Prostate gland (tissue), 2 donors: Measurements from ENCODE around the gene CNTF. TPM values are rescaled to one million over a fixed set of nuclear protein-coding genes. Genes with fewer than 3 reads are reported as not detected.

Experiments
- DNase-seq: peaks from one replicate; pipeline ENCODE4 v3.0.0-alpha.2; 2019; ENCODE audit warnings: low spot score
- H3K27ac ChIP-seq, 2 donors: fragments of 200-600 bp; sonication (generic); 2 replicates each; pipeline ENCODE4 v1.5.1; 2017 to 2019
- H3K27me3 ChIP-seq: fragments of 200-600 bp; sonication (generic); replicated peaks from 2 replicates; pipeline ENCODE4 v1.5.1; 2019; ENCODE audit not compliant: insufficient read depth
- H3K36me3 ChIP-seq, 2 donors: fragments of 200-600 bp; sonication (generic); 1 replicate in 1 of 2; 2 replicates in 1 of 2; pipeline versions ENCODE4 v1.5.1 to v1.8.1; 2017 to 2019
- H3K4me1 ChIP-seq: fragments of 200-600 bp; sonication (generic); replicated peaks from 2 replicates; pipeline ENCODE4 v1.5.1; 2019
- H3K4me3 ChIP-seq, 2 donors: fragments of 200-600 bp; sonication (generic); 2 replicates each; pipeline ENCODE4 v1.5.1; 2017 to 2019
- H3K9me3 ChIP-seq: fragments of 200-600 bp; sonication (generic); 2 replicates; pipeline ENCODE4 v1.5.1; 2017
- CTCF ChIP-seq, 4 experiments: fragments of 200-600 bp in 2 of 4; fragments of 450-650 bp in 2 of 4; sonication (generic) in 2 of 4; IDR thresholded peaks; 1 replicate in 3 of 4; 2 replicates in 1 of 4; pipeline ENCODE4 v1.5.1; 2016 to 2019; ENCODE audit warnings: antibody characterized with exemption in 4 of 4, mild to moderate bottlenecking in 2 of 4, moderate library complexity in 2 of 4
- POLR2A ChIP-seq: fragments of 450-650 bp; IDR thresholded peaks from one replicate; pipeline ENCODE4 v1.6.1; 2016; ENCODE audit warnings: antibody characterized with exemption, mild to moderate bottlenecking
- POLR2AphosphoS5 ChIP-seq: sonication (generic); formaldehyde crosslinking; IDR thresholded peaks from one replicate; pipeline ENCODE4 v1.6.1; 2017; ENCODE audit warnings: antibody characterized with exemption
- WGBS: methylation state at CpG from one replicate; pipeline ENCODE4 v1.1.5; 2018; 5-methylcytosine and 5-hydroxymethylcytosine counted together
- intact Hi-C: fragments of 100-400 bp; cut with DNase I; formaldehyde crosslinking; loops from one replicate; pipeline ENCODE4 v1.14.2; 2022
- total RNA-seq, 2 donors: library from RNA; depleted of rRNA; stranded (reverse); fragments of >200 nt; gene quantifications; one replicate each; pipeline ENCODE4 v1.1.0, GENCODE V29; 2016

CNTF gene
- total RNA-seq, 2 donors from 2014 or later: 0.74 TPM; not detected in 1

GRCh38 chr11:58652726-58653280, 30.3 kb downstream of the CNTF start:
- H3K36me3 ChIP-seq: no peaks in the 10 kb centered on the region
- TF ChIP-seq CTCF (IDR thresholded peaks at IDR 0.05): no peak
- TF ChIP-seq POLR2A: no peak
- no peak for TF ChIP-seq POLR2AphosphoS5
- H3K4me3 ChIP-seq: no peak overlapping the region
- intact Hi-C loops: no loop called here
- H3K9me3 ChIP-seq: no peaks in the 10 kb centered on the region
- H3K27ac ChIP-seq: no peak overlapping the region
- 81% methylated on average over 2 of the region's 2 CpGs for WGBS
- no peaks in the 10 kb centered on the region for H3K27me3 ChIP-seq
- no peaks in the 10 kb centered on the region for H3K4me1 ChIP-seq
- DNase-seq: no peak

GRCh38 chr11:58654079-58654907, 31.8 kb downstream of the CNTF start:
- no peak overlapping the region for H3K4me3 ChIP-seq
- no peaks in the 10 kb centered on the region for H3K9me3 ChIP-seq
- peak; percentile 69 for DNase-seq
- WGBS: 30% methylated on average over 12 of the region's 12 CpGs
- no peak overlapping the region for H3K27ac ChIP-seq
- intact Hi-C loops: loop anchor here (2.0 kb wide), 1 partner anchor 505 kb away; no protein-coding TSS in a partner anchor
- no peaks in the 10 kb centered on the region for H3K27me3 ChIP-seq
- H3K4me1 ChIP-seq: no peaks in the 10 kb centered on the region
- no peaks in the 10 kb centered on the region for H3K36me3 ChIP-seq
- TF ChIP-seq POLR2AphosphoS5: peak; percentile 59
- peak; percentile 53 to 85 (median 84) for TF ChIP-seq CTCF (IDR thresholded peaks at IDR 0.05)
- no peak for TF ChIP-seq POLR2A

GRCh38 chr11:58654908-58655296, 32.4 kb downstream of the CNTF start:
- H3K27me3 ChIP-seq: no peaks in the 10 kb centered on the region
- H3K4me1 ChIP-seq: no peaks in the 10 kb centered on the region
- no peak overlapping the region for H3K4me3 ChIP-seq
- intact Hi-C loops: loop anchor here (2.0 kb wide), 1 partner anchor 504 kb away; no protein-coding TSS in a partner anchor
- no peak overlapping the region for H3K27ac ChIP-seq
- no peaks in the 10 kb centered on the region for H3K36me3 ChIP-seq
- no peak for DNase-seq
- TF ChIP-seq POLR2A: no peak
- no peak for TF ChIP-seq POLR2AphosphoS5
- TF ChIP-seq CTCF (IDR thresholded peaks at IDR 0.05): no peak
- WGBS: 100% methylated on average over 1 of the region's 1 CpG
- no peaks in the 10 kb centered on the region for H3K9me3 ChIP-seq

GRCh38 chr11:58656348-58656747, 33.9 kb downstream of the CNTF start:
- Histone ChIP-seq H3K27me3 (no peaks in the 10 kb centered on the region), H3K4me1 (no peaks in the 10 kb centered on the region), H3K27ac (no peak overlapping the region), H3K4me3 (no peak overlapping the region), H3K9me3 (no peaks in the 10 kb centered on the region), H3K36me3 (no peaks in the 10 kb centered on the region)
- intact Hi-C loops: no loop called here
- 92% methylated on average over 2 of the region's 2 CpGs for WGBS
- TF ChIP-seq POLR2A (no peak), POLR2AphosphoS5 (no peak), CTCF (IDR thresholded peaks at IDR 0.05) (no peak)
- no peak for DNase-seq
